ENCODE measurements around the gene ZNF684. TPM values are rescaled to one million over a fixed set of nuclear protein-coding genes. Genes with fewer than 3 reads are reported as not detected.
"Not testable (repeated sequence)": the region's sequence is repeated elsewhere in the genome, so short reads cannot be mapped to it uniquely, and the experiment has no call there.

The ZNF684 gene
- total RNA-seq: 10 to 100 TPM in 1 of 4 donors, 1 to 10 TPM in 3; 2.3 to 46.2 (median 4.4) TPM

- TF ChIP-seq CTCF (IDR thresholded peaks at IDR 0.05) (no peak), POLR2A (IDR thresholded peaks at IDR 0.05) (peak; percentile 19 to 54)
- peak within 1 kb of the TSS; percentile 63 to 82 (median 78) for H3K27ac ChIP-seq
- no peaks in the 10 kb centered on the region for H3K36me3 ChIP-seq
- DNase-seq: peak; percentile 85 to 96 (median 88)
- H3K27me3 ChIP-seq: no peaks in the 10 kb centered on the region
- peak within 1 kb of the TSS; percentile 46 to 73 (median 64) for H3K4me3 ChIP-seq
- no peaks in the 10 kb centered on the region for H3K9me3 ChIP-seq
- peaks cover 0 to 15% (median 4%) of the 10 kb centered on the region in 4 donors for H3K4me1 ChIP-seq
These were observed at the start of gene ZNF684 for GRCh38 chr1:40531381-40532061. Gene ZNF684 (plus strand): TSS chr1:40531637. CDS start chr1:40533167, 1,530 bp downstream.

GRCh38 chr1:40495315-40495903, 36.0 kb upstream of the ZNF684 start:
- H3K27me3 ChIP-seq: no peaks in the 10 kb centered on the region
- DNase-seq: no peak
- H3K4me1 ChIP-seq: no peaks in the 10 kb centered on the region
- TF ChIP-seq POLR2A (IDR thresholded peaks at IDR 0.05): no peak
- TF ChIP-seq CTCF (IDR thresholded peaks at IDR 0.05): no peak
- peaks cover 0 to 58% (median 0%) of the 10 kb centered on the region in 3 donors for H3K36me3 ChIP-seq
- H3K27ac ChIP-seq: no peak overlapping the region
- no peak overlapping the region for H3K4me3 ChIP-seq
- peaks cover 0 to 64% (median 21%) of the 10 kb centered on the region in 4 donors for H3K9me3 ChIP-seq

- H3K9me3 ChIP-seq: peaks cover 0 to 42% (median 8%) of the 10 kb centered on the region in 4 donors
- not testable (repeated sequence) for H3K36me3 ChIP-seq, H3K4me1 ChIP-seq, DNase-seq, H3K27ac ChIP-seq, H3K4me3 ChIP-seq, H3K27me3 ChIP-seq
These were observed 28.8 kb upstream of the ZNF684 start for GRCh38 chr1:40502651-40503050.

GRCh38 chr1:40507973-40508372, 23.5 kb upstream of the ZNF684 start:
- Histone ChIP-seq H3K4me1 (peaks cover 0 to 7% (median 0%) of the 10 kb centered on the region in 4 donors), H3K27me3 (no peaks in the 10 kb centered on the region), H3K9me3 (peaks cover 0 to 16% (median 0%) of the 10 kb centered on the region in 4 donors), H3K36me3 (no peaks in the 10 kb centered on the region), H3K4me3 (peak overlapping the region; percentile 53 to 88 (median 74)), H3K27ac (peak overlapping the region in 3 of 4 donors; percentile 24 to 73 (median 59))
- no peak for DNase-seq
- TF ChIP-seq POLR2A (IDR thresholded peaks at IDR 0.05) (no peak), CTCF (IDR thresholded peaks at IDR 0.05) (no peak)

- Histone ChIP-seq H3K36me3 (no peaks in the 10 kb centered on the region), H3K4me1 (peaks cover 0 to 7% (median 0%) of the 10 kb centered on the region in 4 donors), H3K4me3 (peak within 1 kb of the TSS; percentile 53 to 88 (median 74)), H3K27me3 (no peaks in the 10 kb centered on the region), H3K27ac (peak within 1 kb of the TSS; percentile 24 to 77 (median 66)), H3K9me3 (peaks cover 0 to 12% (median 0%) of the 10 kb centered on the region in 4 donors)
- peak; percentile 83 to 93 (median 87) for DNase-seq
- TF ChIP-seq CTCF (IDR thresholded peaks at IDR 0.05): no peak
- peak in 1 of 2 donors; percentile 52 for TF ChIP-seq POLR2A (IDR thresholded peaks at IDR 0.05)
These were observed 22.8 kb upstream of the ZNF684 start, which contains the start of gene EXO5 for GRCh38 chr1:40508375-40509341. Gene EXO5 (plus strand): TSS chr1:40508767. CDS start chr1:40514545, 5,778 bp downstream.

Data from Peyer's patch (tissue), 4 donors.